Measurements from ENCODE around the gene FAM131C.

The FAM131C gene

DNA sequence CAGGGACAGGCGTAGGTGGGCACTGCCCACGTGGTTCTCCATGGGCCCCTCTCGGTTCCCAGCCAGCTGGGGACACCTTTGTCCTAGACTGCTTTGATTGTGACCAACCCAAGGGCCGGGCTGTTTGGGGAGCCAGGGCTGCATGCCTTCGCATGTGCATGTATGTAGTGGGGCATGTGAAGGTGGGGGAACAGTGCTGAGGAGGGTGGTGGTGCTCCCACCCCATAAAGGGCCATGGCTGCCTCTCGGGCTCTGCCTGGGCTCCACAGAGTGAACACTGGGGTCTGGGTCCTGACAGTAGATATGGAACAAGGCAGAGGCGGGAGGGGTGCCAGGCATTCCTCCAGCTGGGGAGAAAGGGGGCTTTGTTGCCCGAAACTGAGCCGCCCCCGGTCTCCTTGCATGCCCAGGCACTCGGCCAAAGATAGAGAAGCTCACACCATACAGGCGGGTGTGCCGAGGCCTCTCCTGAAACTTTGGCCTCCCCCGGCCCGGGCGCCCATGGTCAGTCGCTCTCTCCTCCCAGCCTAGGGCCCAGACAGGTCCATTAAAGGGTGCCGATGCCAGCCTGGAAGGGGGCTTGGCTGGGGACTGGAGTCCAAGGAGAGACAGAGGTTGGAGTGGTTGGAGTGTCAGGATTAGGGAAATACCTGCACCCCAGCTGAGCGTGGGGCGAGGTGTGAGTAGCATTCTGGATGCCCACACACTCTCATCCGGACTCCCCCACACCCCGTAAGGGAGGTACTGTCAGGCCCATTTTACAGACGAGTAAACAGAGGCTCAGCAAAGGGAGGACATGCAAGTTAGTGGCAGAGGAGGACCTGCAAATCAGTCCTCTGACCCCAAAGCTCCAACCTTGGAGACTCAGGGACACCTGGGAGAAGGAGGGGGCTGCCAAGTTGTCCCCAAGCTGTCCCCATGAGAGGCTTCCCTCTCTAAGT is 41.3 kb upstream of the FAM131C start:
- no peak overlapping the region for H3K4me2 ChIP-seq (ENCODE audit: low read depth, low read length, poor library complexity, severe bottlenecking)
- no peaks in the 10 kb centered on the region for H3K9me3 ChIP-seq (ENCODE audit: insufficient read depth, low read length)
- no peak overlapping the region for H3K27ac ChIP-seq (ENCODE audit: low read depth, low read length)

GRCh38 chr1:16112596-16113555 is 39.4 kb upstream of the FAM131C start:
- H3F3A ChIP-seq (ENCODE audit: insufficient read depth), result no peaks in the 10 kb centered on the region
- H3K9me3 ChIP-seq (ENCODE audit: insufficient read depth, low read length), result peaks cover 5% of the 10 kb centered on the region; the same call in 1 of the 2 replicates
- H3K4me2 ChIP-seq (ENCODE audit: low read depth, low read length, poor library complexity, severe bottlenecking), result no peak overlapping the region
- no peaks in the 10 kb centered on the region for H3K79me2 ChIP-seq (ENCODE audit: insufficient read depth, low read length)
- no peaks in the 10 kb centered on the region for H4K20me1 ChIP-seq (ENCODE audit: low read depth, low read length)
- no peak overlapping the region for H3K4me3 ChIP-seq (ENCODE audit: insufficient read depth, low read length, poor library complexity, severe bottlenecking)
- TF ChIP-seq EZH2phosphoT487 (conservative IDR thresholded peaks at IDR 0.05; ENCODE audit: low read length) (no peak), CTCF (IDR thresholded peaks at IDR 0.05; ENCODE audit: insufficient read depth, low read length, poor library complexity, severe bottlenecking) (no peak)
- no peaks in the 10 kb centered on the region for H3K27me3 ChIP-seq (ENCODE audit: low read length)
- no peak overlapping the region for H3K9ac ChIP-seq (ENCODE audit: low read length)
- H2AFZ ChIP-seq (ENCODE audit: low read depth, low read length, severe bottlenecking), result no peak overlapping the region
- no peaks in the 10 kb centered on the region for H3K9me2 ChIP-seq (replicated peaks; ENCODE audit: insufficient read depth, low read length)
- no peak overlapping the region for H3K27ac ChIP-seq (ENCODE audit: low read depth, low read length)
- no peaks in the 10 kb centered on the region for H3K36me3 ChIP-seq (ENCODE audit: low read length)

More for the DNA sequence above, 41.3 kb upstream of the FAM131C start:
- no peaks in the 10 kb centered on the region for H4K20me1 ChIP-seq (ENCODE audit: low read depth, low read length)
- H3F3A ChIP-seq (ENCODE audit: insufficient read depth), result no peaks in the 10 kb centered on the region
- no peak overlapping the region for H3K9ac ChIP-seq (ENCODE audit: low read length)
- no peak overlapping the region for H3K4me3 ChIP-seq (ENCODE audit: insufficient read depth, low read length, poor library complexity, severe bottlenecking)
- H3K36me3 ChIP-seq (ENCODE audit: low read length), result no peaks in the 10 kb centered on the region
- H3K9me2 ChIP-seq (replicated peaks; ENCODE audit: insufficient read depth, low read length), result no peaks in the 10 kb centered on the region
- no peak overlapping the region for H2AFZ ChIP-seq (ENCODE audit: low read depth, low read length, severe bottlenecking)
- H3K79me2 ChIP-seq (ENCODE audit: insufficient read depth, low read length), result no peaks in the 10 kb centered on the region
- H3K27me3 ChIP-seq (ENCODE audit: low read length), result no peaks in the 10 kb centered on the region
- no peak for TF ChIP-seq CTCF (IDR thresholded peaks at IDR 0.05; ENCODE audit: insufficient read depth, low read length, poor library complexity, severe bottlenecking)
- TF ChIP-seq EZH2phosphoT487 (conservative IDR thresholded peaks at IDR 0.05; ENCODE audit: low read length), result no peak

GRCh38 chr1:16111771-16112595 is 38.5 kb upstream of the FAM131C start:
- Histone ChIP-seq H2AFZ (ENCODE audit: low read depth, low read length, severe bottlenecking) (no peak overlapping the region), H3K9me2 (replicated peaks; ENCODE audit: insufficient read depth, low read length) (no peaks in the 10 kb centered on the region), H3K9me3 (ENCODE audit: insufficient read depth, low read length) (peaks cover 5% of the 10 kb centered on the region; the same call in 1 of the 2 replicates), H3F3A (ENCODE audit: insufficient read depth) (no peaks in the 10 kb centered on the region), H3K4me2 (ENCODE audit: low read depth, low read length, poor library complexity, severe bottlenecking) (no peak overlapping the region), H4K20me1 (ENCODE audit: low read depth, low read length) (no peaks in the 10 kb centered on the region), H3K79me2 (ENCODE audit: insufficient read depth, low read length) (no peaks in the 10 kb centered on the region), H3K36me3 (ENCODE audit: low read length) (no peaks in the 10 kb centered on the region), H3K27me3 (ENCODE audit: low read length) (no peaks in the 10 kb centered on the region), H3K9ac (ENCODE audit: low read length) (no peak overlapping the region), H3K27ac (ENCODE audit: low read depth, low read length) (no peak overlapping the region), H3K4me3 (ENCODE audit: insufficient read depth, low read length, poor library complexity, severe bottlenecking) (no peak overlapping the region)
- no peak for TF ChIP-seq CTCF (IDR thresholded peaks at IDR 0.05; ENCODE audit: insufficient read depth, low read length, poor library complexity, severe bottlenecking)
